Measurements from ENCODE around the gene PMP22. TPM values are rescaled to one million over a fixed set of nuclear protein-coding genes. Genes with fewer than 3 reads are reported as not detected.

Gene PMP22
- total RNA-seq, 1 experiment from 2014 or later: 2.6 TPM

DNA sequence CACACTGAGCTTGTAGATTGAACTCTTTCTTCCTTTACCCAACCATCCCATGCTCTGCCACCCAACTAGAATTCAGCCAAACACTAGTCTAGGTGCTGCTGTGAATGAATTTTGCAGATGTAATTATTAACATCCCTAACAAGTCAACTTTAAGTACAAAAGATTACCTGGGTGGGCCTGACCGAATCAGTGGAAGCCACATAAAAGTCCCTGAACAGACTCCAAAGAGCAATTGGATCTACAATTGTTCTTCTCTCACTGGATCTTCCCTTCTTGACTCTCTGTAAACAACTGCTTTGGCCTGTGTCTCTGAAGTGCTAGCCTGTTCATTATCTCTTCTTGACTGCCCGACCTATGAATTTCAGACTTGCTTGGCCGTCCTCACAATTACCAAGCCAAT, 67.9 kb downstream of the PMP22 start:
- POLR2A ChIA-PET (ENCODE audit: unreplicated experiment): no interaction called here
- Histone ChIP-seq H3K4me1 (replicated peaks; ENCODE audit: insufficient read depth) (no peaks in the 10 kb centered on the region), H3K9me3 (ENCODE audit: insufficient read depth, low read depth) (no peaks in the 10 kb centered on the region), H3K4me2 (no peak overlapping the region), H3K27me3 (ENCODE audit: insufficient read depth, low read depth) (peaks cover 9% of the 10 kb centered on the region; the same call in 1 of the 2 replicates), H3K4me3 (no peak overlapping the region), H3K79me2 (ENCODE audit: low read depth) (no peaks in the 10 kb centered on the region), H3K27ac (no peak overlapping the region), H3K9me2 (ENCODE audit: insufficient read depth) (no peaks in the 10 kb centered on the region), H2AFZ (no peak overlapping the region), H4K20me1 (ENCODE audit: insufficient read depth) (no peaks in the 10 kb centered on the region), H3F3A (ENCODE audit: insufficient read depth, low read depth) (no peaks in the 10 kb centered on the region), H3K36me3 (ENCODE audit: low read depth) (no peaks in the 10 kb centered on the region)
- CTCF ChIA-PET: no interaction called here
- TF ChIP-seq, protein P1, sequence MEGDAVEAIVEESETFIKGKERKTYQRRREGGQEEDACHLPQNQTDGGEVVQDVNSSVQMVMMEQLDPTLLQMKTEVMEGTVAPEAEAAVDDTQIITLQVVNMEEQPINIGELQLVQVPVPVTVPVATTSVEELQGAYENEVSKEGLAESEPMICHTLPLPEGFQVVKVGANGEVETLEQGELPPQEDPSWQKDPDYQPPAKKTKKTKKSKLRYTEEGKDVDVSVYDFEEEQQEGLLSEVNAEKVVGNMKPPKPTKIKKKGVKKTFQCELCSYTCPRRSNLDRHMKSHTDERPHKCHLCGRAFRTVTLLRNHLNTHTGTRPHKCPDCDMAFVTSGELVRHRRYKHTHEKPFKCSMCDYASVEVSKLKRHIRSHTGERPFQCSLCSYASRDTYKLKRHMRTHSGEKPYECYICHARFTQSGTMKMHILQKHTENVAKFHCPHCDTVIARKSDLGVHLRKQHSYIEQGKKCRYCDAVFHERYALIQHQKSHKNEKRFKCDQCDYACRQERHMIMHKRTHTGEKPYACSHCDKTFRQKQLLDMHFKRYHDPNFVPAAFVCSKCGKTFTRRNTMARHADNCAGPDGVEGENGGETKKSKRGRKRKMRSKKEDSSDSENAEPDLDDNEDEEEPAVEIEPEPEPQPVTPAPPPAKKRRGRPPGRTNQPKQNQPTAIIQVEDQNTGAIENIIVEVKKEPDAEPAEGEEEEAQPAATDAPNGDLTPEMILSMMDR (conservative IDR thresholded peaks at IDR 0.05): no peak
- TF ChIP-seq EZH2 (IDR thresholded peaks at IDR 0.05; ENCODE audit: low read depth): no peak
- intact Hi-C loops (cut with micrococcal nuclease; ENCODE audit: unreplicated experiment): no loop called here
- BruUV-seq (replicated peaks): no TSS peak
- DNase-seq: no peak

DNA sequence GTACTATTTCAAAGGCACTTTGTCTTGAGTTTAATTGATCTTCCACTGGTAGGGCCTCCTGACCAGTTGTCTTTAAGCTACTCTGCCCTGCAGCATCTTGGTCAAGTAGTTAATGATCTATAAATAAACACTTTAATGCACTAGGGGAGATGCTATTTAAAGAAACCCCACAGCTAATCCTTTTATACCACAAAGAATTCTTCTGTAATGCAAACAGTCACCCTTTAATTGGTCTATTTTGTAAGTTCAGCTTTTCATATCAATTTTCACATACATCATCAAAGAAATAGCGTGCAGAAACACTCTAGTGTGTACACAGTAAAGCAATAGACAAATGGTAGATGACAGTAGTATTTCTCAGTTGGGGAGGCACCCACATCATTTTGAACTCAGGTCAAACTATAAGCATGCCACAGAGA, 70.3 kb downstream of the PMP22 start:
- Histone ChIP-seq H3K4me3 (no peak overlapping the region), H3K27ac (no peak overlapping the region), H3K36me3 (ENCODE audit: low read depth) (no peaks in the 10 kb centered on the region), H3F3A (ENCODE audit: insufficient read depth, low read depth) (no peaks in the 10 kb centered on the region), H2AFZ (no peak overlapping the region), H3K4me2 (no peak overlapping the region), H3K4me1 (replicated peaks; ENCODE audit: insufficient read depth) (no peaks in the 10 kb centered on the region), H3K79me2 (ENCODE audit: low read depth) (no peaks in the 10 kb centered on the region), H3K9me2 (ENCODE audit: insufficient read depth) (no peaks in the 10 kb centered on the region), H3K27me3 (ENCODE audit: insufficient read depth, low read depth) (peaks cover 19% of the 10 kb centered on the region; the same call in 1 of the 2 replicates), H4K20me1 (ENCODE audit: insufficient read depth) (no peaks in the 10 kb centered on the region), H3K9me3 (ENCODE audit: insufficient read depth, low read depth) (no peaks in the 10 kb centered on the region)
- intact Hi-C loops (cut with micrococcal nuclease; ENCODE audit: unreplicated experiment): no loop called here
- TF ChIP-seq, protein P1 (conservative IDR thresholded peaks at IDR 0.05): no peak
- TF ChIP-seq EZH2 (IDR thresholded peaks at IDR 0.05; ENCODE audit: low read depth): no peak
- no peak for DNase-seq
- no TSS peak for BruUV-seq (replicated peaks)
- ChIA-PET CTCF (no interaction called here), POLR2A (ENCODE audit: unreplicated experiment) (no interaction called here)

DNA sequence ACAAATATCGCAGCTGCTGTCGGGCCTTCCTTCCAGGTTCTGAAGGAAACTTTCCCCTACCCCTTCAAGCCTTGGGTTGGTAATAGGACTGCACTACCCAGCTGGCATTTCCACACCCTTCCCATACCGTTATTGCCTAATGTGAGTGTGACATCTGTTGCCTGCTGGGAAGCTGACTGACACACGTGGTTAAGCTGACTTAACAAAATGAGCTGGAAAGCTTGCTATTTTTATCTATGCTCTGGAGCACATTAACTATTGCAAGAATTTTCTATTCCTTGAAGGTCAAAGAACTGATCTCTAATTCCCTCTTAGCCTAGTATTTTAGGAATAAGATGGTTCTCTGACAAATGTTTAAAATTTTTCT, 79.5 kb downstream of the PMP22 start:
- no peaks in the 10 kb centered on the region for H3K36me3 ChIP-seq (ENCODE audit: low read depth)
- H3K4me1 ChIP-seq (replicated peaks; ENCODE audit: insufficient read depth): no peaks in the 10 kb centered on the region
- intact Hi-C loops (cut with micrococcal nuclease; ENCODE audit: unreplicated experiment): no loop called here
- H3K27me3 ChIP-seq (ENCODE audit: insufficient read depth, low read depth): peaks cover 38% of the 10 kb centered on the region
- H3K9me3 ChIP-seq (ENCODE audit: insufficient read depth, low read depth): no peaks in the 10 kb centered on the region
- ChIA-PET CTCF (no interaction called here), POLR2A (ENCODE audit: unreplicated experiment) (interaction anchor here (0.8 kb wide), 1 partner anchor 896 kb away, joined by 3 read pairs; no protein-coding TSS in a partner anchor)
- BruUV-seq (replicated peaks): no TSS peak
- H3K4me3 ChIP-seq: no peak overlapping the region
- H3K27ac ChIP-seq: no peak overlapping the region
- no peaks in the 10 kb centered on the region for H3K79me2 ChIP-seq (ENCODE audit: low read depth)
- no peak overlapping the region for H2AFZ ChIP-seq
- H3K4me2 ChIP-seq: no peak overlapping the region
- H4K20me1 ChIP-seq (ENCODE audit: insufficient read depth): no peaks in the 10 kb centered on the region
- DNase-seq: no peak
- no peaks in the 10 kb centered on the region for H3K9me2 ChIP-seq (ENCODE audit: insufficient read depth)
- no peaks in the 10 kb centered on the region for H3F3A ChIP-seq (ENCODE audit: insufficient read depth, low read depth)
- TF ChIP-seq, protein P1 (conservative IDR thresholded peaks at IDR 0.05): no peak
- no peak for TF ChIP-seq EZH2 (IDR thresholded peaks at IDR 0.05; ENCODE audit: low read depth)

All from PC-9 (cell line).